HG02981 (cell line): ENCODE measurements around the gene TNIK.
"Not testable (repeated sequence)": the region's sequence is repeated elsewhere in the genome, so short reads cannot be mapped to it uniquely, and the experiment has no call there.

Experiments
- ATAC-seq: cut with Tn5 transposase; IDR thresholded peaks from one replicate; pipeline ENCODE4 v1.9.1; 2021; ENCODE audit warnings: mild to moderate bottlenecking, moderate library complexity; ENCODE audit not compliant: unreplicated experiment

The TNIK gene

GRCh38 chr3:171470714-171471227, 10.6 kb upstream of the TNIK start:
- no peak for ATAC-seq

DNA sequence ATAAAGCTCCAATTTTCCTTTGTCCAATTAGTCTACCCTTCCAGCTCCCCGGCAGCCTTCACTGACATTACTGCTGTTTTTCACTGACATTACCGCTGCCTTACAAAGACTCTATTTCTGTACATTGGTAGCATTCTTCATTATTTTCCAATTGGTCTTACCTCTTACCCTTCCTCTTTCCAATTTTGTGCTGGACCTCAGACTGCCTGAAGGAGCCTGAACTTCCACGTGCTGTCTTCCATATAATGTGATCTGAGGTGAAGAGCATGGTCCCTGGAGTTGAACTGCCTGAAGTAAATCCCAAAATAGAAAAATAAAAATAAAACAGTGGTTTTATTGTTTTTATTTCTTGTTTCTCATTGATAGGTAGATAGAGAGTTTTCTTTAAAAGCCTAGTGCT, 9.2 kb upstream of the TNIK start:
- ATAC-seq = no peak

GRCh38 chr3:171468296-171468906, 8.2 kb upstream of the TNIK start:
- ATAC-seq = no peak

DNA sequence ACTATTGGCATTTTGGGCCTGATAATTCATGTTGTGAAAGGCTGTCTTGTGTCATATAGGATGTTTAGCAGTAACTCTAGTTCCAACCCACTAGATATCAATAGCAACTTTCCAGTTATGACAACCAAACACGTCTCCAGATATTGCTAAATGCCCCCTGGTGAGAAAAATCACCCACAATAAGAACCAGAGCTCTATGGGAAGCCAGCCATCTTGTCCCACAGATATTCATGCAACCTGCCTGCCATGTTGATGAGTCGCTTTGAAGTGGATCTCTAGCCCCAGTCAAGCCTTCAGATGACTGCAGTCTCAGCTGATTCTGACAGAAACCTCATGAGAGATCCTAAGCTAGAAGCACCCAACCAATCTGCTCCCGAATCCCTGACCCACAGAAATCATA, 5.6 kb upstream of the TNIK start:
- no peak for ATAC-seq

DNA sequence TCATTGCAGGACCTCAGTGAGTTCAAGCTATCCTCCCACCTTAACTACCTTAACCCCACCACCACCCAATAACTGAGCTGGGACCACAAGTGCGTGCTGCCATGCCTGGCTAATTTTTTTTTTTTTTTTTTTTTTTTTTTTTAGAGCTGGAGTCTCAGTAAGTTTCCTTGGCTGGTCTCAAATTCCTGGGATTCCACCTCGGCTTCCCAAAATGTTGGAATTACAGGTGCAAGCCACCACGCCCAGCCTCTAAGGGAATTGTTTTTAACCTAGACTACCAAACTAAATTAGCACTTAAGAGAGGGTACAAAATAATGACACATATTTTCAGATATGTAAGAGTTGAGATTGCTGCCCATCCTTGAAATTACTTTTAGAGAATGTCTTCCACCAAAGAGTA, 4.3 kb upstream of the TNIK start:
- ATAC-seq = no peak

- no peak for ATAC-seq
Measured at GRCh38 chr3:171462224-171462623, 2.0 kb upstream of the TNIK start.

DNA sequence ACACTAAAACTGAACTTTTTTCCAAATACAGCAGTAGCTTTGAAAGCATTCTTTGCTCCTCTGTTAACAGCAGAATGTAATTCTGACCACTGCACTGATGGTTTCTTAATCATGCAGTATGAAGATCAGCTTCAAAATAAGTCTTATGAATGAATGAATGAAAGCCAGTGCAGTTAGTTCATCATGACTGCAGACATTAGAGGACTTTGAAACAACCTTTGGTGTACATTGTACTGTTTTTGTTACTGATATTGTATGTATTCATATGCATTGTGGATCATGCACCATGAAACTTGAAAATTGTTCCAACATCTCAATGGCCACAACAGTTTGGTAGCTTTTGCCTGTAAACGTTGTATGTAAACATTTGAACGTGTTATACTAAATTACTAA, 1.3 kb upstream of the TNIK start:
- ATAC-seq = no peak

DNA sequence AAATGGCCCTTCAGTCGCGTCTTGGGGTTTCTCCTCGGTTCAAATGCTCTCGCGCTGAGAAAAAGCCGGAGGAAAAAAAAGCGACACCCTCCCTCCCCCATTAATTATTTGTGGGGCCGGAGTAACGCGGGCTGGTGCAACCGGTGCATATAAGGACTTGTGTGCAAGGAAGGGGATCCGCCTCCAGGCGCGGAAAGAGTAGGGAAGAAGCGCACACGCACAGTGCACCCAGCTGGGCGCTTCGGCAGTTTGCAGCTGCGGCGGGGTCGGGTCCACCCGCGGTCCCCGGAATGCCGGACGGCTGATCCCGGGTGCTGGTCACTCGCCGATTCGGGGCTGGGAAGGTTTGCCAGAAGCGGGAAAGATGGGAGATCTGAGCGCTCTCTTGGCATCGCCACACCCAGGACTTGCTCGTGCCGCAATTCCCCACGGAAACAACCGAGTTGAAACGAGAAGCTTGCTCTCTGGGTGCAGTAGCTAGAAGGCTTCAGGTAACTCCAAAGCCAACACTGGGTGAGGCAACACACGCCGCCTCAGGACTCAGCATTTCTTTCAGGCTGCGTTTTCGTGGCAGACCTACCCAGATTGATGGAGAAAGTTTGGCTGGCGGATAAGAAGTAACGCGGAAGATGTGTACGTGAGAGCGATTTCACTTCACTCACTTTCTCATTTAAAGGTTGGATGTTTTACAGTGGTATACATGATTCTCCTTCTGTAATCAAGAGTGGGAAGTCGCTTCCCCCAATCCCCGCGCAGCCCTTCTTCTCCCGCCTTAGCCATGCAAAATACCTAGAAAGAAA, 720 bp upstream of the TNIK start:
- peak; percentile 34 for ATAC-seq

GRCh38 chr3:171459137-171459941, 866 bp downstream of the TNIK start:
- ATAC-seq = no peak

GRCh38 chr3:171458864-171459136, 1.4 kb downstream of the TNIK start:
- no peak for ATAC-seq

DNA sequence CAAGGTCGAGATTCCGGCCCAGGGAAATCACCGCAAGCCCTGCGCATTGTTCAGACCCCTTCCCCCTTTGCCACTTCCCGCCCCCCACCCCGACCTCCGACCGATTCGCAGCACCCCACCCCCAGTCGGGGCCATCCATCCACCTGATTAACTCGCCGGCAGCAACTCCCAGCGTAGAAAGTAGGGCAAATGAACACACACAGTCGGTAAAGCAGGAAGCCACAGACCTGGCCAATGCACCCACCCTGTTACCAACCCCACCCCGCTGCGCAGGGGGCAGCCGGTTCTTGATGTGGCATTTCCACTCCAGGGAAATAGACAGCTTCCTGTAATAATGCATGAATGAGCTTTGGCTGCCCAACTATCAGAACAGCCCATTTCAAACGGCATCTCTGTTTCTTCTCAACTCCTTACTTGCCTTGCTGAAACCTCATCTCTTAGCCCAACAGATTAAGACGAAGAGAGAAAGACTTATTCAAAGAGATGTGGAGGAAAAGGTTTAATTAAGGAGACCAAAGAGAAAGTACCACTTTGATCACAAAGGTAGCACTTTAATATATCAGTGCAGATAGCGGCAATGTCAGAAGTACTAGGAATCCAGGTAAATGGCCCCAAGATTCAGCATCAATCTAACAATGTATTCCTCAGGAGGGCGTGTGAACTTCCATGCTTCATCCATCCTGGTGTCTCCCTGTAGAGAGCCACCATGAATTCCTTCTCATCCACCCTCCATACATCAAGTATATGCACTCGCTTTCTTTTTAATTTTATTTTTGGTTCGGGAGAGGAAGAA, 1.9 kb downstream of the TNIK start:
- no peak for ATAC-seq

- no peak for ATAC-seq
Measured at GRCh38 chr3:171457607-171458061, 2.6 kb downstream of the TNIK start.

DNA sequence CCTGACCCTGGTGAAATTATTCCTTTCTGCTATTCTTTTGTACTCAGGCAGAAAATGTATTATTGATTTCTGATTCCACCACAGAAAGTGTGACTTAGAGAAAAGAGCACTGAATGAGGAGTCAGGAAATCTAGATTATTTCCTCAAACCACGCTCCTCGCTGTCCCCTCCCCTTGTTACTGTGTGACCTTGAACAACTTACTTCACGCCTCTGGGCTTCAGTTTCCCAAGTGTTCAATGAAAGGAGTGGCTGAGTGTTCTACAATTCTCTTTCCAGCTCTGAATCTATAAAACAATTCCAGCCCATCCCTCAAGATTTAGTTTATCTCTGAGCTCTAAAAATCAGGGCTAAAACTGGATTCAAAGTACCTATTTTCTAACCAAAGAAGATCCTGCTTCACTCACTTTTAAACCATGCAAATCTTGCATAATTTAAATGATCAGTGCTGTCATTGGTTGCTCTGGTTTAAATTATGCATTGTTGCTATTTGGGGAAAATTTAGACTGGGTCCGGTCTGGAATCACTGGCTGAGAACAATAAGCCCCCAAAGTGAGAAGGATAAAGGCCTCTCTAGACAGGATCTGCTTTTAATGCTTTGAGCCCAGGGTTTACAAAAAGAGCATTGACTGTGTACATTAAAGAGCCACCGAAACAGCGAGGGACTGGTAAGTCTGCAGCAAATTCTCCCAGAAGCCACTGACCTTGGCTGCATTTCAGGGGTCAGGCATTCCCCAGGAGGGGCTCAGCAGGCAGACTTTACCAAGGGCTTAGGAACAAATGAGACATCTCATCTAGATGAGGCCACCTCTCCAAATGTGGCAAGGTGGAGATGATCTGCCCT, 3.2 kb downstream of the TNIK start:
- ATAC-seq = no peak

- ATAC-seq = no peak
Measured at GRCh38 chr3:171455603-171456550, 4.3 kb downstream of the TNIK start.

DNA sequence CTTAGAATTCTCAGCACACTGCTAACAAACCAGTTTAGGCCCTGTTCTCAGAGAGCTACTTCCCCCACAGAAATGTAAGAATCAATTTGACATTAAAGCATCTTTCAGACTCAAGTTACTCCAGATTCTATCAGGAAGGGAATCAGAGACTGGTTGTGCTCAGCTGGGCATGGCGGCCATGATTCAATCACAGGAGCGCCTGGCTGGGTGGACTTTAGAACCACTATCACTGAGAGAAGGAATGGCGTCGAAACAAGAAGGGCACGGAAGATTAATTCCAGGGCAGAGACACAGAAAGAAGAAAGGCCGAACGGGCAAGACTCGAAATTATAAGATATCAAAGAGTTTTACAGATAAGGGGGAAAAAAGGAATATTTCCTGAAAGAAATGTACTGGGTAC, 6.2 kb downstream of the TNIK start:
- ATAC-seq = no peak

DNA sequence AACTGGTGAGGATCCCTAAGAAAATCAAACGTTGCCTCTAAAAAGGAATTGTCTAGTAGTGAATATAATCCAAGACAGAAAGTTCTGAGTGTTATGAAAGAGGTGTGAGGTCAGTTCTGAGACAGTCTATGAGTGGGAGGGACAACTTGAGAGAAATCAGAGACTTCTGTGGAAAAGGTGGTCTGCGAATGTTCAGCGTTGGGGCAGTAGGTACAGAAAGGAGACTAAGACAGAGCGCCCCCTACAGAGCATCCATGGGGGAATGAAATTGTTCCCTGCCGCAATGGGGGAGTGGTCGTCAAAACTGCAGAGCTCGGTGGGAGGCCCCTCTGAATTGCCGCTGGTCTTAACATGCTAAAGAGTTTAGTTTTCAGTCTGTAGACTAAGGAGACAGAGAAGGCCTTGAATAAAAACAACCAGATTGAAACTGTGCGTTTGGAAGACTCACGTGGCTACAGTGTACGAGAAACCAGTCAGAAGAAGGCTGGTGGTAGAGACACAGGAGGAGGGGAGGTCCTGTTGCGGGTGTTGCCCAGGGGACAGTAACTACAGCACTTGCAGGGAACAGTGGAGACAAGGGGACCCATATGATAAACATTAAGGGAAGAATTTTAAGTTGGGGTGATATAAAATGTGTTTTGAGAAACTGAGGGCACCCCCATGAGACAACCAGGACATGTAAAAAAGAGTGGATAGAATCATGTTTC, 6.9 kb downstream of the TNIK start:
- ATAC-seq = no peak

- no peak for ATAC-seq
Measured at GRCh38 chr3:171452328-171452727, 7.9 kb downstream of the TNIK start.

DNA sequence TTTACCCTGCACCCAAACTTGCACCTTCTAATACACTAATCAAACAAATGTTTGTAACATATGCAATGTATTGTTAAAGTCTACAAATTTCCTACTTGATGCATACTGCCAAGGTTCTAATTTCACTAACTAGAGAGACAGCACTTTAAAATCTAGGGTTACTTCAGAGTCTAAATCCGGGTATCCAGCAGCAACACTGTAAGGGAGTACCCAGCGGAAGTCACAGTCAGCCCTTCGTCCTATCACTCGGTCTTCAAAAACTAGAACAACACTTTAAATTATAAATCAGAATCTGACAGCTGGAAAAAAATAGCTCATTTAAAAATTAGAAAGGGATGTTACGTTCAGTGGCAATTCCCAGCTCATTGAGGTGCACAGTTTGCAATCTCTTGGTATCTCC, 8.3 kb downstream of the TNIK start:
- no peak for ATAC-seq

DNA sequence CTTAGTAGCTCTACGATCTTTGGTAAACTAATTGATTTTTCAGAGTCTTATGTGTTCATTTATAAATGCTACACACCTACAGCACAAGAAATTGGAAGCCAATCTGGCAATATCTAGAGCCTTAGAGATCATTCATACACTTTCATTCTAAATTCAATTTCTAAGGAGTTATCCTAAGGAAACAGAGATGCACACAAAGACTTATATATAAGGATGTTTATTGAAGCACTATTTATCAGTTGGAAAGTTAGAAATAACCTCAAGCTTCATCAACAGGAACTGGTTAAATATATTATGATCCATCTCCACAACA, 12.7 kb downstream of the TNIK start:
- ATAC-seq = not testable (repeated sequence)
